HG03159 (cell line): ENCODE data around the gene LEF1.
A peak's percentile ranks its signal among the peaks of the same experiment; 100 is the strongest.

ENCODE experiments used
- ATAC-seq: cut with Tn5 transposase; IDR thresholded peaks from one replicate; pipeline ENCODE4 v1.9.1; 2021; ENCODE audit warnings: mild to moderate bottlenecking, moderate library complexity; ENCODE audit not compliant: unreplicated experiment

Gene LEF1

GRCh38 chr4:108180513-108180912 is 11.8 kb upstream of the LEF1 start:
- ATAC-seq = no peak

- ATAC-seq = no peak
Measured at GRCh38 chr4:108175966-108176365, 7.2 kb upstream of the LEF1 start.

DNA sequence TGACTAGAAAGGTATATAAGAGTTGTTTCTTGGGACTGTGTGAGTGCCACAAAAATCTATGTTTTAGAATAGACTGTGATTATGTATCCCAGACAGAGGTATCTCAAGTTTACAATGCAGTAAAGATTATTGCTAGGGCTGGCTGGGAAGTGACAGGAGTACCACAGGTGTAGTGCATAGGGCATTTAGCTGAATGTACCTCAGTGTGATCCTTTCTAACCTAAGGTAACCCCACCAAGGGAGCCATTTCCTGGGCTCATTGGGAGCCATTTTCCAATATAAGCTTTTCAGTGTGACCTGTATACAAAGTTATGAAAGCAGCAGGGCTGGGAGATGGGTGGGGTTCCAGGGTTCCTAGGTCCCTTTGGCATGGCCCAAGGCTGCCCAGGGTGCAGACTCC is 6.1 kb upstream of the LEF1 start:
- ATAC-seq = no peak

DNA sequence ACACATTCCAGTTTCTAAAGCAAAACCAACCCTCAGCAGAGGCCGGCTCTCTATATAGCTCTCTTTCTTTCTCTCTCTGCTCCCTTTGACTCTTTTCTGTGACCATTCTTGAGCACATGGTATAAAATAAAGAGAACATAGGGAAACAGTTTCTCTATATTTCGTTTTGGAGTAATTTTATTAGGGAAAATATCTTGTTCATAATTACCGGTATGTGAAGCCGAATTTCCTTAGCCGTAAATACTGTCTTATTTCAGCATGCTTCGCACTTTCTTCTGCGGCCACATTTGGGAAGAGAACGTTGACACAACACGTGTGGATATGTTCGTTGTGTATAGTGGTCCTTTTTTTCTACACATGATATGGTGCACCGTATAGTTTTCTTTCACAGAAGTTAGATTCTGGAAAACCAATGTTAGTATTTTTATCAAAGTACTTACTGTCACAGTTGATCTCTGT is 4.9 kb upstream of the LEF1 start:
- no peak for ATAC-seq

DNA sequence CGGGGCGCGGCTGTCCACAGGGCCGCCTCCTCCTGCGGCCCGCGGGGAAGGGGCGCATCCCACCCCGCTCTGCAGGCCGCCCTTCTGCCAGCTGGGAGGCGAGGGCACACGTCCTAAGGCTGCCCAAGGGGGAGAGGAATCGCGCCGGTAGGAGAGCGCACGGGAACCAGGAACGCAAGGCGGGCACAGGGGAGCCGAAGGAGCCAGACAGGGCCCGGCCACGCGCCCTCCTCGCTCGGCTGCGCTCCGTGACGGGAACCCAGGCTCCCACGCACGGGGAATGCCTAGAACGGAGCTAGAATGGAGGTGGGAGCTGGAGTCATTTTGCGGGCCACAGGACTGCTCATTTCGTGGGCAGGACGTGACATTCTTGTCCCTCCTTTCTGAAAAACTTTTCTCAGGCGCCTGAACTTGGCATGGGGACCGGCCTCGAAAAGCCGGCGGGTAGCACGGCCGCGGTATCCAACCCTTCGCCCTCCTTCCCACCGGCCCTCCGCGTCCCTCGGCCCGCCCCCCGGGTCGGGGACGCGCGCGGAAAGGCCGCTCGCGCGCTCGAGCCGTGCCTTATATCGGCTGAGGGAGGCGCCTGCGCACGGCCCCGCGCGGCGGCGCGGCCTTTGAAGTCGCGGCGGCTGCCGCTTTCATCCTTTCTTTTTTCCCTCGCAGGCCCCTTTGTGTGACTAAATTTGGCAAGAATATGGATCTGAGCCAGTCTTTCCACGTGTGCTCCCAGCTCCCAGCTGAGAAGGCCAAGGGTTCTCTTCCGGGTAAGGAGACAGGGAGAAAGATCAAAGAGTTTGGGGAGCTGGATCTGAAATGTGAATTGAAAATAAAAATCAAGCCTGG is 4.2 kb upstream of the LEF1 start:
- peak; percentile 45 for ATAC-seq

GRCh38 chr4:108172231-108172752 is 3.6 kb upstream of the LEF1 start:
- ATAC-seq = peak; percentile 39

GRCh38 chr4:108171339-108172230 is 2.9 kb upstream of the LEF1 start:
- no peak for ATAC-seq

DNA sequence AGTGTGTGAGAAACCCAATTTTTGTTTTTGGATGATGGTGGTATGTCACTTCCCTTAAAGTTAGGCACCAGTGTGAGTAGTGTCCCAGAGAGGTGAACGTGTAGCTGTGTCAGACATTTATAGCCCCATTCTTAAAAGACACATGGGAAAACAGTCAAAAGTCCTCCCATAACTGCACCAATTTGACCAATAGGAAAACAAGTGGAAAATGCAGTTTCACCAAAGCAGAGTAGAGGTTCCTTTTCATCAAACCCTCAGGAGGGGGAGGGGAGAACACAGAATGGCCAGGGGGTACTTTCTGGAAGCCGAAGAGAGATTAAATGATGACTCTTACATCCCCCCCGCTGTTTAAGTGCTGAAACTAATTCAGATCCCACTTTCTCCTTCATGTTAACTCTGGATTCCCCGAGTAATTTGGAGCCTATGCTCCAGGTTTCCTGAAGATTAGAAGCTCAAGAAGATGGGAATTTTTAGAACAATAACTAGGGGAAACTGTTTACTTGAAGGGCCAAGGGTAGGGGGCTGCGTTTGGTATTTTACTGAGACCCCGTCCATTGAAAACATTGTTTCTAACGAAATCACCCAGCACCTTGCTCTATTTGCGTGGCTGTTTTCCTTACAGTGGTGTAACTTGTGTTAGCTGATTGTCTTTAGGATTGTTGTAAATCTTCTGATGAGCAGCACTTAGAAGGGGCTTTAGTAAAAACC is 2.1 kb upstream of the LEF1 start:
- no peak for ATAC-seq

- no peak for ATAC-seq
Measured at GRCh38 chr4:108169664-108170063, 932 bp upstream of the LEF1 start.

DNA sequence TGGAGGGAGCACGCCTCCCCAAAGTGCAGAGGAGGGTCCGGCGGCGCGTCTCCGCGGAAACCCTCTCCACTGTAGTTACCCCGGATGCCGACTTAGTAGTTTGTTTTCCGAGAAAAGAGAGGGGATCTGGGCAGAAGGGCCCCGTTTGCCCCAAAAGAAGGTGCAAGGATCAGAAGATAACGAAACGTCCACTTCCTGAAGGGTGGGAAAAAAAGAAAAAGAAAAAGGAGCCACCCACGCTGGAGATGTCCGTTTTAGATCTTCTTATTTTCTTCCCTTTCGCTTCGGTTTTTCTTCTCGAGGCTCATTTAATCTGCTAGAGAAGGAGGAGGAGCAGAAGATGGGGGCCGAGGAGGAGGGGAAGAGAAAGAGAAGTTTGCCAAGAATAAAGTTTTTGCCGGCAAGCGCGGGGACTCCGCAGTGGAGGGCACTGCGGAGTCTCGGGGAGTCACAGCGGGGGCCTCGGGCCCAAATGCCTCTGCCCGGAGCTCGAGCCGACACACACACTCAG is 517 bp downstream of the LEF1 start:
- no peak for ATAC-seq

DNA sequence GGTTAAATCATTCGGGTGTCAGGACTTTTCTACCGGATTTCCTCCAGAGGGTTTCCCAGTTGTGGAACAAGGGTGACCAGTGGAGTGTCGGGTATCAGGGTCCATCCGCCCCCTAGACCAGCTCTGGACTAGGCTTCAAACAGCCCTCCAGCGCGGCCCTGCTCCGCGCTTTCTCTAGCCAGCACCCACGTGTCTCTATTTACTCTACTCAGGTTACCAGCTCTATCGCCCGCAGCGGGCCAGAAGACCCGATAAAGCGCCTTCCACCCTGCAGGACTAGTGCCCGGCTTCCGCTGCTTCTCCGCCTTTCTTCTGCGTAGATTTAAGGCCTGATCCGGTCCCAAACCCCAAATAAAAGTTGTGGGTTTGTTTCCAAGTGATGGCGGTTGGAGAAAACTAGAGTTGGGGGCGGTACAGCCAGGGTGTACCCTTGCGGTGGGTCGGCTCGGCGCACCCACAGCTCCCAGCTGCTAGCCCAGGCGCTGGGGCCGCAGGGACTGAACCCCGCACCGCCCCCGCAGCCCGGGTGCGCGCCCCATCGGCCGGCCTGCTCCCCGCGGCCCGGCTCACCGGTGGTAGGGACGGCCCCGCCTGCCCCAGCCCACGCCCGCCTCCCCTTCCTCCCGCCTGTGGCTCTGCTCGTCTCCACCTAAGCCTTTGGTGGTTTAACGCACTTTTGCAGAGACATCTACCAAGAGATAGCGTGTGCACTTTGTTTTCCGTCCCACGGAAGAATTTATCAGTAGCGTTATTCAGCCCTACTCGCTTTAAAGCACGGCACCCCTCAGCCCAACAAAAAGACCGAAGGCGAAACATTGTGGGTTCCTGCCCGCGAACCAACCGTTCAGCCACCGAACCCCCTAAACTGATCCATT is 2.1 kb downstream of the LEF1 start:
- ATAC-seq = peak; percentile 41

- no peak for ATAC-seq
Measured at GRCh38 chr4:108166038-108166437, 2.7 kb downstream of the LEF1 start.

GRCh38 chr4:108165586-108165985 is 3.1 kb downstream of the LEF1 start:
- ATAC-seq = no peak

- ATAC-seq = no peak
Measured at GRCh38 chr4:108163351-108163750, 5.4 kb downstream of the LEF1 start.

DNA sequence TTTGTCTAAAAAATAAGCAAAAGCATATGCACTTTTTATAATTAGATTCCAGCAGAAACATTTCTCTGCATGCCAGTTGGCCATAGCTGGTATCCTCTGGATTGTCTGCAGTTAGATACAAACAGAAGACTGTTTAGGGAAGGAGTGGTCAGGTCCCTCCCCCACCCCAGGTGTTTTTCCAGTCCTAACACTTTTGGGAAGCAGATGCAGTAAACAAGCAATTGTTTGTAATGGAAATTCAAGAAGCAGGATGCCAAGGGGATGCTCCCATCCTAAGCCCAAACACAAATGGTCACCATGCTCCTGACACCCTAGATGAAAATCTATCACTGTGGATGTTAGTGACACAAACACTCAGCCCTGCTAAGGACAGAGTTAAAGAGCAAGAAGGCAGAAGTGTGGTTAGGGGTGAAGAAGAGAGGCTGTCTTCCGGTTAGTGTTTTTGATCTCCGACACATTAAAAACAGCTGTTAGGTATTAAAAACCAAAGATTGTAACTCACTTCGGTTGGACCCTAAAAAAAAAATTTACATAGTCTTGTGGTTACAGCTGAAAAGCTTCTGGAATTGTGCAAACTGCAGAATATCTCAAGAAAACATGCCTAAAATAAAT is 7.9 kb downstream of the LEF1 start:
- ATAC-seq = no peak

GRCh38 chr4:108159845-108160244 is 8.9 kb downstream of the LEF1 start:
- ATAC-seq = no peak

GRCh38 chr4:108157655-108158054 is 11.1 kb downstream of the LEF1 start:
- ATAC-seq = no peak

DNA sequence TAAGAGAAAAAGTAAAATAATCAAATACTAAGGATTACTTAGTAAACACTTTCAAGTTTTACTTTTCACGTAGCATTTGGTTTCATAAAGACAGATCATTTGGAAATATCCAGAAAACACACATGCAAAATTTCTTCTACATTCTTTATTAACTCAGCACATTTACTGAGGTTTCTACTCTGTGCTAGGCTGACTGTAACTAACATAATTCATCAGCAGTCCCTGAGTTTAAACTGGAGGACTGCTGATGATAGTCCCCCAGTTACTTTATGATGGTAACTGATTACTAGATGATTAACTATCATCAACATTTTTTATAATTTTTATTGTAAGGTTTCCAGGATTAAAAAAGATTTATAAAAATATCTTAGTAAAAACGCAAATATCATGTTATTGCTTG is 12.3 kb downstream of the LEF1 start:
- no peak for ATAC-seq

- no peak for ATAC-seq
Measured at GRCh38 chr4:108155373-108155772, 13.4 kb downstream of the LEF1 start.
